HL-60 (cell line): ENCODE results near the gene EP400.

Experiments
- CTCF ChIP-seq: IDR thresholded peaks from one replicate; pipeline ENCODE4 v1.5.1; 2011; ENCODE audit warnings: low read length, control low read depth, inconsistent platforms; ENCODE audit not compliant: insufficient read depth
- GABPA ChIP-seq: IDR thresholded peaks from 2 replicates; pipeline ENCODE4 v1.6.1; 2012; ENCODE audit warnings: low read depth
- POLR2AphosphoS5 ChIP-seq: IDR thresholded peaks from 2 replicates; pipeline ENCODE4 v1.6.1; 2012; ENCODE audit warnings: low read depth
- TF ChIP-seq, protein P1 (sequence below): IDR thresholded peaks from 2 replicates; pipeline ENCODE4 v1.6.1; 2012; ENCODE audit warnings: low read depth; ENCODE audit not compliant: insufficient replicate concordance

- no peak for TF ChIP-seq CTCF
- TF ChIP-seq POLR2AphosphoS5: no peak
- TF ChIP-seq, protein P1, sequence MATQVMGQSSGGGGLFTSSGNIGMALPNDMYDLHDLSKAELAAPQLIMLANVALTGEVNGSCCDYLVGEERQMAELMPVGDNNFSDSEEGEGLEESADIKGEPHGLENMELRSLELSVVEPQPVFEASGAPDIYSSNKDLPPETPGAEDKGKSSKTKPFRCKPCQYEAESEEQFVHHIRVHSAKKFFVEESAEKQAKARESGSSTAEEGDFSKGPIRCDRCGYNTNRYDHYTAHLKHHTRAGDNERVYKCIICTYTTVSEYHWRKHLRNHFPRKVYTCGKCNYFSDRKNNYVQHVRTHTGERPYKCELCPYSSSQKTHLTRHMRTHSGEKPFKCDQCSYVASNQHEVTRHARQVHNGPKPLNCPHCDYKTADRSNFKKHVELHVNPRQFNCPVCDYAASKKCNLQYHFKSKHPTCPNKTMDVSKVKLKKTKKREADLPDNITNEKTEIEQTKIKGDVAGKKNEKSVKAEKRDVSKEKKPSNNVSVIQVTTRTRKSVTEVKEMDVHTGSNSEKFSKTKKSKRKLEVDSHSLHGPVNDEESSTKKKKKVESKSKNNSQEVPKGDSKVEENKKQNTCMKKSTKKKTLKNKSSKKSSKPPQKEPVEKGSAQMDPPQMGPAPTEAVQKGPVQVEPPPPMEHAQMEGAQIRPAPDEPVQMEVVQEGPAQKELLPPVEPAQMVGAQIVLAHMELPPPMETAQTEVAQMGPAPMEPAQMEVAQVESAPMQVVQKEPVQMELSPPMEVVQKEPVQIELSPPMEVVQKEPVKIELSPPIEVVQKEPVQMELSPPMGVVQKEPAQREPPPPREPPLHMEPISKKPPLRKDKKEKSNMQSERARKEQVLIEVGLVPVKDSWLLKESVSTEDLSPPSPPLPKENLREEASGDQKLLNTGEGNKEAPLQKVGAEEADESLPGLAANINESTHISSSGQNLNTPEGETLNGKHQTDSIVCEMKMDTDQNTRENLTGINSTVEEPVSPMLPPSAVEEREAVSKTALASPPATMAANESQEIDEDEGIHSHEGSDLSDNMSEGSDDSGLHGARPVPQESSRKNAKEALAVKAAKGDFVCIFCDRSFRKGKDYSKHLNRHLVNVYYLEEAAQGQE: no peak
- TF ChIP-seq GABPA: no peak
Measured at GRCh38 chr12:131917711-131918306, 31.9 kb upstream of the EP400 start.
